ENCODE data around the gene SLC50A1.
A peak's percentile ranks its signal among the peaks of the same experiment; 100 is the strongest.

Gene SLC50A1

GRCh38 chr1:155171836-155172731 lies 36.4 kb downstream of the SLC50A1 start:
- DNase-seq (ENCODE audit: low read depth): no peak

DNA sequence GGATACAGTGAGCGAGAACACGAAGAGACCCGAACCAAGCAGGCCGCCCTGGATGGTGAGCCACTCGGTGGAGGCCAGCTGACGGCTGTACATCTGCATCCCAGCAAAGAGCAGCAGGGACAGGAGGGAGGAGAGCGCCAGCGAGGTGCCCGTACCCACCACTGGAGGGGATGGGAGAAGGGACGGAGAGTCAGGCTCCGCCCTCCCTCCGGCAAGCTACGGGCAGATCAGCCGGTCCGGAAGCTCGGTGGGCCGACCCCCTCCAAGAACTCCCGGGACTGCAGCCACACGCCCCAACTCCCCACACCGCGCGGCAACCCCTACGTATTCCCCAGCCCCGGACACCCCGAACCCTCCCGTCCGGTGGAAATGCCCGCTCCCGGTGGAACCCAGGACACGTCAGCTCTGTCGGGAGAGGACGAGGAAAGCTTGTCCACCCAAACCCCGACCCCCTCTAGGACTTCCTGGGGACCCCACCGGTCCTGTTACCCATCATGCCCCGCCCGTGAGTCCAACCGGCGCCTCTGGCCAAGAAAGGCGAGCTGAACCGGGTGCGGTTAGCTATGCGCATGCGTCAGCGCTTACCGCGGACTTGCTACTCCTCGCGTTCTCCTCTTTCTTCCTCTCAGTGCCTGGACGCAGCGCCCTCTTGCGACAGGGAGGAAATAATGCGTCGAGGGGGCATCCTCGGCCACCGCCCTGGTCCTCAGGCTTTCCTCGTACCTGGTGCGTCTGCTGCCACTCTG lies 37.3 kb downstream of the SLC50A1 start, which contains the start of gene KRTCAP2:
TSS of gene KRTCAP2 (minus strand) at position 573 of the 746 bp plus-strand sequence. CDS start at position 493, 80 bp downstream.
- DNase-seq (ENCODE audit: low read depth): peak; percentile 90

DNA sequence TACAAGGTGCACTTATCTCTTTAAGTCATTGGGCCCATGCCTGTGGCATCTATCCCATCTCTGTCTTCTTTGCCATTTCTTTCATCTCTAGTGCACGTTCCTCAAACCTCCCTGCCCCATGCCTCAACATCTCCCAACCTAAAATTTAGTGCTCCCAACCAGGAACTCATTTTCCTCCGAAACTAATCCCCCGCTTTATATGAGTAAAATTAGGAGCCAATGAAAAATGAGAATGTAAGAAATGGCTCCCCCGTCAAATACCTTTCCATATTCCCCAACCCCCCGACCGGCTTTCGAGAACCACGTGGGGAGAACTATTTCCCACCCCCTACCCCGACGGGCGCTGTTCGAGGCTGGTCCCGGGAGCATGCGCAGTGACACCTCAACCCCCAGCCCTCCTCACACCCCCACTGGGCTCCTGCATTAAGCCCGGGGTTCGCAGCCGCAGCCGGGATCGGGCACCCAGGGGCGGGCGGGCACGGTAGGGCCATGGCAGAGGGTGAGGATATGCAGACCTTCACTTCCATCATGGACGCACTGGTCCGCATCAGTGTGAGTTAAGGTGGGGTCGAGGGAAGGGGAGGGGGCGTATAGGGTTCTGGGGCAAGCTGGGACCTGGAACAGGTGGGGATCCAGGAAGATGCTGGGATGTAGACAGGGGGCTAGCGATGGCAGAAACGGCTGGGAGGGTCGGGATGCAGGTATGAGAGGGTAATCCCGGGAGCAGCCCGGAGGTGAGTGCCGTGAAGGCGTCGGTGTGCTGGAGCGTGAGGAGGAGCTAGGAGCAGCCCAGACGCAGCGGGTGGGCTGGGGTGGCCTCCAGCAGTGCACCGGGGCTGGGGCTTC lies 38.0 kb downstream of the SLC50A1 start, which contains the start of gene TRIM46:
TSS of gene TRIM46 (plus strand) at position 372 of the 846 bp plus-strand sequence. CDS start at position 490, 118 bp downstream.
- peak; percentile 27 for DNase-seq (ENCODE audit: low read depth)

DNA sequence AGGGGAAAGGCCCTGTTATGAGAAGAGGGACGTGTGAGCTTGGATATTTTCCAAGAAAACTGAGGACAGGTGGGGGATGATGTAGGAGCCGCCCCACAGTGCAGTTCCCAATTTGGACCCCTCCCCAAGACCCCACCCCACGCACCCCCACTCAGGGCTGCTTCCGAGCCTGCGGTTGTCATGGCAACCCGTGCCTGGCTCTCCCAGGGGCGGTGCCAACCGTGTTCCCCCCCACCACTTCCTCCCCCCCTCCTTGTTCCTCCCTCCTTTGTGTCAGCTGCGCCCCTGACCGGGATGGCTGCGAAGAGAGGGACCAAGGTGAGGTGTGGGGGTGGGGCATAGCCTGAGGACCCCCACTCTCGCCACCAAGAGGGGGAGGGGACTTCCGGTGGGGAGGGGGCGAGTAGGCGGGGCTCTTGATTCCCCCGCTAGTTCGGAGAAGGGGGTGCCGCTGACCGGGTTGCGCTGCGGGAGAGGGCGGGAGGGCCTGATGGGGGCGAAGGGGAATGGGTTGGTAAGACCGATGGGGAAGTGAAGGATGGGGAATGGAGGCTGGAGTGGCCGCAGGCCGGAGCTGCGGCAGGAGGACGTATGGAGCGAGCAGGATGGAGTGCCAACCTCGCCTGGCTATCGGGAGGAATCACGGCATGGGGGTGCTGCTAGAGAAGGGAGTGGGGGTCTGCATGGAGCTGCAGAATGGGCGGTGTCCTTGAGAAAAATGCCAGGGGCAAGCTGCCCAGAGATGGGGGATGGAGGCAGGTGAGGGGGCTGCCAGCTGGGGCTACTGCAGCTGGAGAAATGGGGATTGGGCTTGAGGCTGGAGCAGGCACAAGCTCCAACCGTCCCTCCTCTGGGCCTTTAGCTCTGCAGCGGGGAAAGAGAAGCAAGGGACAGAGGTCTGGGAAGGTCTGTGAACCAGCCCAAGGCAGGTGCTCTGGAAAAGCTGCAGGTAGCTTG lies 39.0 kb downstream of the SLC50A1 start:
- peak; percentile 24 for DNase-seq (ENCODE audit: low read depth)

DNA sequence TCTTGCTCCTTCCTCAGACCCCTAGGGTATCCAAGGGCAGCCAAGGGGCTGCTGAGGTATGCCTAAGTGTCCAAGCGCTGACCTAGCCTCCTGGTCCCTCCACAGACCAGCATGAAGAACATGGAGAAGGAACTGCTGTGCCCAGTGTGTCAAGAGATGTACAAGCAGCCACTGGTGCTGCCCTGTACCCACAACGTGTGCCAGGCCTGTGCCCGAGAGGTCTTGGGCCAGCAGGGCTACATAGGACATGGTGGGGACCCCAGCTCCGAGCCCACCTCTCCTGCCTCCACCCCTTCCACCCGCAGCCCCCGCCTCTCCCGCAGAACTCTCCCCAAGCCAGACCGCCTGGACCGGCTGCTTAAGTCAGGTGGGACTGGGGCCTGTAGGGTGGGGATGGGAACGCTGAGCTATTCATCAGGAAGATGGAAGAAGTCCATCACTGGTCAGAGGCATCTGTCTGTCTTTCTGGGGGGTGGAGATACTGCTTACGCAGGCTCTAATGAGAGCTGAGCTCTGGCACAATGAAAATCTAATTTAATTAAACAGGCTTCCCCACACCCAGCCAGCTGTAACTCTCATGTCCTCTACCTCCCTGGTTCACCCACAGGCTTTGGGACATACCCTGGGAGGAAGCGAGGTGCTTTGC lies 39.8 kb downstream of the SLC50A1 start:
- DNase-seq (ENCODE audit: low read depth): no peak

- DNase-seq (ENCODE audit: low read depth): no peak
Measured at GRCh38 chr1:155175927-155176371, 40.3 kb downstream of the SLC50A1 start.

- peak; percentile 52 for DNase-seq (ENCODE audit: low read depth)
Measured at GRCh38 chr1:155176544-155177071, 41.0 kb downstream of the SLC50A1 start.

DNA sequence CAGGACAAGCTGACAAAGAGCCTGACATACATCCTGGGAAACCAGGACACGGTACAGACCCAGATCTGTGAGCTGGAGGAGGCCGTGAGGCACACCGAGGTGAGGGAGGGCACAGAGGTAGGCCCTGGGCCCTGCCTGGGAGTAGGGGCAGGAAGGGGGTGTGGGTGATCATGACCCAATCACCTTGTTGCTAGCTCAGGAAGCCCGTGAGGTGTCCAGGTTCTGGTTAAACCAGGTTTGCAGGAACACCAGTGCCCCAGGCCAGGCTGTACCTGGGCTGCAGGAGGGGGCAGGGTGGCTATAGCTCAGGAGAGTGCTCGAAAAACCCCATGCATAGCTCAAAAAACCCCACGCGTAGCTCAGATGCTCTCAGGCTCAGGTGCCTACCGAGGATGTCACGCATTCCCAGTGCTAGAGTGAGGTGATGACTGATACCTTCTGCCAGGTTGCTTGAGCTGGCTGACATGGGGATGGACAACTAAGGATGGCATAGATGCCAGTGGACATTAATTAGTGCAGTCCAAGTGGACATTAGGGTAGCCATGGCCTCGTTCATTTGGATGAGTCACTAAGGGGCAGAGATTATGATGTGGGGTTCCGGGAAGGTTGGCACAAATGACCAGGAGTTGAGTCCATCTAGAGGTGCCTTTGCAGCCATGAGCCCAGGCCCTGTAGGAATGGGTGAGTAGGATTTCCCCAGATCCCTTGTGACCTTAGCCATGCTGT lies 41.7 kb downstream of the SLC50A1 start:
- DNase-seq (ENCODE audit: low read depth): no peak

GRCh38 chr1:155177918-155178281 lies 42.2 kb downstream of the SLC50A1 start:
- no peak for DNase-seq (ENCODE audit: low read depth)

GRCh38 chr1:155178441-155179111 lies 42.9 kb downstream of the SLC50A1 start:
- no peak for DNase-seq (ENCODE audit: low read depth)

DNA sequence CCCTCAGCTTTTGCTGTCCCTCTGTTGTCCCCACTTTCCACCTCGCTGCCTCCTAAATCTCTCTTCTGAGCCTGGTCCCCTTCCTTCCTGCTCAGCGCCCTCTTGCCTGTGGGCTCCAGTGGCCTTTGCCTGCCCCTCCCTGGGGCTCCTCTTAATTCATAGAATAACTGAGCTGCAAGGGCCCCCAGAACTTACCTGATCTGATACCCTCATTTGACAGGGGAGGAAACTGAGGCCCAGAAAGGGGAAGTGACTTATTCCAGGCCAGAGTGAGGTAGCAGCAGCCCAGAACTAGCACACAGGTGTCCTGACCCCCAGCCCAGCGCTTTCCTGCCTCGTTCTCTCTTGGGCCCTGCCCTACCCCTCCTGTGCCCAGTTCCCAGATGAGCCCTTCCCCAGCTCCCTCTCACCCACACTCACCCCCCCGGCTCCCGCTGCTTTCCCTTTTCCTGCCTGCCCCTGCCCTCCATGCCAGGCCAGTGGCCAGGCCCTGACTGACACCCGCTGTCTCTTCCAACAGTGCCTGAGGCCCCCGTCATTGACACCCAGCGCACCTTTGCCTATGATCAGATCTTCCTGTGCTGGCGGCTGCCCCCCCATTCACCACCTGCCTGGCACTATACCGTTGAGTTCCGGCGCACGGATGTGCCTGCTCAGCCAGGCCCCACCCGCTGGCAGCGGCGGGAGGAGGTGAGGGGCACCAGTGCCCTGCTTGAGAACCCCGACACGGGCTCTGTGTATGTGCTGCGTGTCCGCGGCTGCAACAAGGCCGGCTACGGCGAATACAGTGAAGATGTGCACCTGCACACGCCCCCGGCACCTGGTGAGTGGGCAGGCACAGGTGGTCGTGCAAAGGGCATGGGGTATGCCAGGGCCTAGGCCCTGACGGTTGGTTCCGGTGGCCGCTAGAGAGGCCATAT lies 43.7 kb downstream of the SLC50A1 start:
- no peak for DNase-seq (ENCODE audit: low read depth)

DNA sequence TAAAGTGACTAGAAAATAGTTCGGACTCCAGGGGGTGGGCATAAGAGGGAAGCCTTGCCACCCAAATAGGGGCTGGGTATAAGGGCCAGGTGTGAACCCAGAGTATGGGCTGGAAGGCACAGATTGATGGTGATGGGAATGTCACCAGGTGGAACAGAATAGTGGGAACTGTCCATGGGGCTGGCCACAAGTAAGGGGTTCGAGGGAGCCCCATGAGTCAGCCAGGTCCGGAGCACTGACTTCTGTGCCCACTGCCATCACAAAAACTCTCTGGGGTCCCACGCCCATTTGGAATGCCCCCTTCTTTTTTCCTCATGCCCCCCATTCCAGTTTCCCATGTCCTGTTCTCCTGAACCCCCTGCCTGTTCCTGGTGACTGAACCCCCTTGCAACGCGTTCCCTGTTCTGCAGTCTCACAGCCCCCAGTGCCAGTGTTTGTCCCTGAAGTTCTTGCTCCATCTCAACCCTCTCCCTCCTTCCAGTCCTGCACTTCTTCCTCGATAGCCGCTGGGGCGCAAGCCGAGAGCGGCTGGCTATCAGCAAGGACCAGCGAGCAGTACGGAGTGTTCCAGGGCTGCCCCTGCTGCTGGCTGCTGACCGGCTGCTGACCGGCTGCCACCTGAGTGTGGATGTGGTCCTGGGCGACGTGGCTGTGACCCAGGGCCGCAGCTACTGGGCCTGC lies 45.9 kb downstream of the SLC50A1 start:
- no peak for DNase-seq (ENCODE audit: low read depth)

DNA sequence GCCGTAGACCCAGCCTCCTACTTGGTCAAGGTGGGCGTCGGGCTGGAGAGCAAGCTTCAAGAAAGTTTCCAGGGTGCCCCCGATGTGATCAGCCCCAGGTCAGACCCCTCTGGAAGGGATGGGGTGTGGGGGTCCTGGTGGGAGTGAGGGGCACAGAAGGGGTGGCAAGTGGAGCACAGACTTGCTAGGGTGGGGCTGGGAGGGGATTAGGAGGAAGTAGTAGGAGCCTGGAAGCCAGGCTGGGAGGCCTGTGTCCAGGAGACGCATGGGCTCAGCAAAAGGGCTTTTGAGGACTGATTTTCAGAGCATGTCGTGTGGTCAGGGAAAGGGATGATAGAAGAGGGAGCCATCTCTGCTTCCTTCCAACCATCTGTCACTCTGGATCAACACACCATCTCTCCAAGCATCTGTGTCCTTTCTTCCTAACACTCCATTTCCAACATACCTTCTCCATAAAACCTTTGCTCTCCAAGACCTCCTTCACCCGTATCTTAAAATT lies 46.4 kb downstream of the SLC50A1 start:
- no peak for DNase-seq (ENCODE audit: low read depth)

- DNase-seq (ENCODE audit: low read depth): no peak
Measured at GRCh38 chr1:155183775-155184221, 48.1 kb downstream of the SLC50A1 start.

DNA sequence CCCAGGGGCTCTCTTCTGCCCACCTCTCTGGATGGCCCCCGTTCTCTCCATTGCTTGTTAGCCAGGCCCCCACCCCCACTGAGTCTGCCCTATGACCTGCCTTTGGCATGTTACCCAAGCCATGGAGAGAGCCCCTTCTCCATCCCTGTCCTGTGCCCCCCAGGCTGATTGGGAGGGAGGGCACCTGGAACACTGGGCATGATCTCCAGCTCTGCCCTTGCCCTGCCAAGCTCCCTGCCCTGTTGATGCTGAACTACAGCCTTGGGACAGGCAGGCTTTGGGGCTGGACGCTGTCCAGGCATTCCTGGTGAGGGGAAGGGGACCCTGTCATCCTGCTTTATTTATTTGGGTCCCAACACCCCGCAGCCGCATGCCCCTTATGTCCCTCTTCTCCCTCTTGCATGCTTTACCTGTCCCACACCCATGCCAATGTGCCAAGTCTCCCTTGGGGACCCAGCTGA lies 48.7 kb downstream of the SLC50A1 start:
- no peak for DNase-seq (ENCODE audit: low read depth)

Data from amniotic epithelial cell (primary cell).